Ovary (tissue), 3 donors: Measurements from ENCODE around the gene CBX7.

ENCODE experiments used
- EP300 ChIP-seq: sonication (generic); formaldehyde crosslinking; IDR thresholded peaks from one replicate; pipeline ENCODE4 v1.6.1; 2017; ENCODE audit warnings: antibody characterized with exemption
- TF ChIP-seq, protein P1 (sequence below), 3 donors: fragments of 450-650 bp in 2 of 3; fragments of 200-600 bp in 1 of 3; IDR thresholded peaks; one replicate each; pipeline versions ENCODE4 v1.5.1 to v1.8.0; 2016 to 2022; ENCODE audit warnings: antibody characterized with exemption in 3 of 3, mild to moderate bottlenecking in 1 of 3
- donor health status: DM: no; HTN: no; CAD: no.

DNA sequence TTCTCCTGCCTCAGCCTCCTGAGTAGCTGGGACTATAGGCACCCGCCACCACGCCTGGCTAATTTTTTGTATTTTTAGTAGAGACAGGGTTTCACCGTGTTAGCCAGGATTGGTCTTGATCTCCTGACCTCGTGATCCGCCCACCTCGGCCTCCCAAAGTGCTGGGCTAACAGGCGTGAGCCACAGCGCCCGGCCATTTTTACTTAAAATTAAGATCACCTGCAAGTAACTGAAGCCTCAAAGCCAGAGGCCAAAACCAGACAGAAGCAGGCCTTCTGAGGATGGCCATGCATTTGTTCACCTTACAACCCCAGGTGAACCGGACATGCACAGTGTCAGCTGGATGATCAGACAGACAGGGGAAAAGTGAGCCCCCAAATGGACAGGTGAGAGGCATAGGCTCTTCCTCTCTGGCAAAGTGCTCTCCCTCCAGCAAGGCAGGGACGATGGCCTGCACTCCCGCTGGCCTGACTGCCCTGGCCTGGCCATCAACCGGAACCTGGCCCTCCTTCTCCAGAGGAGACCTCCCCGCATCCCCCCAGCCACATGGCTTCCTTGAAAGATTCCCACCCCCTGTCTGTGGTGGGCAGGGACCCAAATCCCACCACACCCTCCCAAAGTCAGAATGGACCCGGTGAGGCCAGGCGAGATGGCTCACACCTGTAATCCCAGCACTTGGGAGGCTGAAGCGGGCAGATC, 29.6 kb downstream of the CBX7 start:
- TF ChIP-seq, protein P1, sequence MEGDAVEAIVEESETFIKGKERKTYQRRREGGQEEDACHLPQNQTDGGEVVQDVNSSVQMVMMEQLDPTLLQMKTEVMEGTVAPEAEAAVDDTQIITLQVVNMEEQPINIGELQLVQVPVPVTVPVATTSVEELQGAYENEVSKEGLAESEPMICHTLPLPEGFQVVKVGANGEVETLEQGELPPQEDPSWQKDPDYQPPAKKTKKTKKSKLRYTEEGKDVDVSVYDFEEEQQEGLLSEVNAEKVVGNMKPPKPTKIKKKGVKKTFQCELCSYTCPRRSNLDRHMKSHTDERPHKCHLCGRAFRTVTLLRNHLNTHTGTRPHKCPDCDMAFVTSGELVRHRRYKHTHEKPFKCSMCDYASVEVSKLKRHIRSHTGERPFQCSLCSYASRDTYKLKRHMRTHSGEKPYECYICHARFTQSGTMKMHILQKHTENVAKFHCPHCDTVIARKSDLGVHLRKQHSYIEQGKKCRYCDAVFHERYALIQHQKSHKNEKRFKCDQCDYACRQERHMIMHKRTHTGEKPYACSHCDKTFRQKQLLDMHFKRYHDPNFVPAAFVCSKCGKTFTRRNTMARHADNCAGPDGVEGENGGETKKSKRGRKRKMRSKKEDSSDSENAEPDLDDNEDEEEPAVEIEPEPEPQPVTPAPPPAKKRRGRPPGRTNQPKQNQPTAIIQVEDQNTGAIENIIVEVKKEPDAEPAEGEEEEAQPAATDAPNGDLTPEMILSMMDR (IDR thresholded peaks at IDR 0.05), result no peak
- TF ChIP-seq EP300, result no peak
